ENCODE data around the gene DENND1A. TPM values are rescaled to one million over a fixed set of nuclear protein-coding genes. Genes with fewer than 3 reads are reported as not detected.

Gene DENND1A
- total RNA-seq, 1 donor: 56.8 TPM

- no peak for DNase-seq (ENCODE audit: low read depth in 2 of 3, low spot score in 2 of 3)
These were observed 558.7 kb downstream of the DENND1A start for GRCh38 chr9:123371228-123371584.

GRCh38 chr9:123370526-123371227 is 559.2 kb downstream of the DENND1A start:
- no peak for DNase-seq (ENCODE audit: low read depth in 2 of 3, low spot score in 2 of 3)

DNA sequence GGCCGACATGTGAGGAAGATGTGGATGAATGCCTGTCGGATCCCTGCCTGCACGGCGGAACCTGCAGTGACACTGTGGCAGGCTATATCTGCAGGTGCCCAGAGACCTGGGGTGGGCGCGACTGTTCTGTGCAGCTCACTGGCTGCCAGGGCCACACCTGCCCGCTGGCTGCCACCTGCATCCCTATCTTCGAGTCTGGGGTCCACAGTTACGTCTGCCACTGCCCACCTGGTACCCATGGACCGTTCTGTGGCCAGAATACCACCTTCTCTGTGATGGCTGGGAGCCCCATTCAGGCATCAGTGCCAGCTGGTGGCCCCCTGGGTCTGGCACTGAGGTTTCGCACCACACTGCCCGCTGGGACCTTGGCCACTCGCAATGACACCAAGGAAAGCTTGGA is 559.8 kb downstream of the DENND1A start:
- DNase-seq (ENCODE audit: low read depth in 2 of 3, low spot score in 2 of 3): no peak

DNA sequence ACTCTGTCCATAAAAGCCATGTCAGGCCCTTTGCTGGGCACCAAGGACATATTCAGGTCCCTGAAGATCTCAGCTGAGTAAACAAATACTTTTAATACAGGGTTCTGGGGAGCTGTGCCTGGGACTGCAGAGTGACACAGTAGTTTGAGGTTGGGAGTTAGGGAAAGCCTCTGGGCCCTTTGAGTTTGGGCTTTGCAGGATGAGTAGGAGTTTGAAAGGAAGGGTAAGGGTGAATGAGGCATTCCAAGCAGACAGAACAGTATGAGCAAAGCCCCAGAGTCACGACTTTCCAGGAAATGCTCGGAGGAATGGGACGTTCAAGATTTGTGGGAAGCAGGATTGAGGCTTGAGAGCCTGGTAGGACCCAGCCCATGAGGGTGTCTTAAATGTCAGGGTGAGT is 560.6 kb downstream of the DENND1A start:
- no peak for DNase-seq (ENCODE audit: low read depth in 2 of 3, low spot score in 2 of 3)

DNA sequence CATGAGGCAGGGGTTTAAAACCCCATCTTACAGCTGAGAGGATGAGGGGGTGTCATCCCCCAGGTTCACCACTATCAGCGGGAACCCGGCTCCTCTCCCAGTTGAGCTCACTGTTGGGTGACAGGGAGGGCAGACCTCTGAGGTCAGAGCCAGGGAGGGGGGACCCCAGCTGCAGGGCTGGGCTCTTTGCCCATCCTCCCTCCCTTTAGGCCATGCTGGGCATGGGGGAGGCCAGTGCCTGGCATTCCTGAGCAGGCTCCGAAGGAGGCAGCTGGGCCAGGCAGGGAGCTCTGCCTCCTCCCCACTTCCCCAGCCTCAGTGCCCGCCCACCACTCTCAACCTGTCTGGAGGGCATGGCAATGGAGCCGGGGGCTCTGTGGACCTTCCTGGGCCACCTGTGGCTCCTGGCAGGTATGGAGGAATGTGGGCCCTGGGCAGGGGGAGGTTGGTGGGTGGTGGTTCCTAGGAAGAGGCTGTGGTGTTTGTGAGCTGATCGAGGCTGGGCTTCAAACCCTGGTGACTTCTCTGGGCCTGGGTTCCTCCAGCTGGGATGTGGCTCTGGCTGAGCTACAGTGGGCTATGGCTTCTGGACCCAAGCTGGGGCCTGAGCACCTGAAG is 561.3 kb downstream of the DENND1A start:
- no peak for DNase-seq (ENCODE audit: low read depth in 2 of 3, low spot score in 2 of 3)

- DNase-seq (ENCODE audit: low read depth in 2 of 3, low spot score in 2 of 3): no peak
These were observed 561.9 kb downstream of the DENND1A start for GRCh38 chr9:123368023-123368422.

DNA sequence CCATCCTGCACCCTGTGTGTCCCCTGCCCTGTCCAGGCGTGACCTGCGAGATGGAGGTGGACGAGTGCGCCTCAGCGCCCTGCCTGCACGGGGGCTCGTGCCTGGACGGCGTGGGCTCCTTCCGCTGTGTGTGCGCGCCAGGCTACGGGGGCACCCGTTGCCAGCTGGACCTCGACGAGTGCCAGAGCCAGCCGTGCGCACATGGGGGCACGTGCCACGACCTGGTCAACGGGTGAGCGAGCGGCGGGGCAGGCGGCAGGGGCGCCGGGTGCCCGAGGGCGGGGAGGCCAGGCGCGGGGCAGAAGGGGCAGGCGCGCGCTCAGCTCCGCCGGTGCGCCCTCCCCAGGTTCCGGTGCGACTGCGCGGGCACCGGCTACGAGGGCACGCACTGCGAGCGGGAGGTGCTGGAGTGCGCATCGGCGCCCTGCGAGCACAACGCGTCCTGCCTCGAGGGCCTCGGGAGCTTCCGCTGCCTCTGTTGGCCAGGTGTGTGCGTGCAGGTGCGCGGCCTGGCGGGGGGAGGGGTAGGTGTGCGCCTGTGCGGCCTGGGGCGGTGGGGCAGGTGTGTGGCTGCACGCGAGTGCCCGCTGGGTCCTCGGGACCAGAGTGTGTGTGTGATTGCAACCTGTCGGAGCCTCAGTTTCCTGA is 563.9 kb downstream of the DENND1A start:
- no peak for DNase-seq (ENCODE audit: low read depth in 2 of 3, low spot score in 2 of 3)

GRCh38 chr9:123365287-123365880 is 564.5 kb downstream of the DENND1A start:
- DNase-seq (ENCODE audit: low read depth in 2 of 3, low spot score in 2 of 3): no peak

DNA sequence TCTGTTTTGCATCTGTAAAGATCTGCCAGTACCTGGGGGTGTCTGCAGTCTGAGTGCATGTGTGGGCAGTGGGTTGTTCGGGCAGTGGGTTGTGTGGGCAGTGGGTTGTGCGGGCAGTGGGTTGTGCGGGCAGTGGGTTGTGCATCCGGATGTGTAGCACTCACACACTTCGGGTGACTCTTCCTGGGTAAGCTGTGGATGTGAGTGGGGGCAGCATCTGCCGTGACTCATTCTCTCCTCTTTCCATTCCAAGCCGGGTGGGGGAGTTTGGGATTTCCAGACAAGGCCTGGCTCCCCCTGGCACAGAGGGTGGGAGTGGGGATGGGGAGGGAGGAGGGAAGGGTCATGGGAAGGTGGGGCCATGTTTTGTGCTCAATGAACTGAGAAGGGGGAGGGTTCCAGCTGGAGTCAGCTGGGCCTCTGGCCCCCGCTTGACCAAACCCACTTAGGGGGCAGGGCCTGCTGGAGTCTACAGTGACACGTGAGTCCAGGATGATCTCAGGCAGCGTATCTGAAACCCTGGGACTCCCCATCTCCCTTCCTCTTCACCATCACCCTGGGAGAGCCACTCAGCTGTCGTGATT is 565.6 kb downstream of the DENND1A start:
- DNase-seq (ENCODE audit: low read depth in 2 of 3, low spot score in 2 of 3): no peak

DNA sequence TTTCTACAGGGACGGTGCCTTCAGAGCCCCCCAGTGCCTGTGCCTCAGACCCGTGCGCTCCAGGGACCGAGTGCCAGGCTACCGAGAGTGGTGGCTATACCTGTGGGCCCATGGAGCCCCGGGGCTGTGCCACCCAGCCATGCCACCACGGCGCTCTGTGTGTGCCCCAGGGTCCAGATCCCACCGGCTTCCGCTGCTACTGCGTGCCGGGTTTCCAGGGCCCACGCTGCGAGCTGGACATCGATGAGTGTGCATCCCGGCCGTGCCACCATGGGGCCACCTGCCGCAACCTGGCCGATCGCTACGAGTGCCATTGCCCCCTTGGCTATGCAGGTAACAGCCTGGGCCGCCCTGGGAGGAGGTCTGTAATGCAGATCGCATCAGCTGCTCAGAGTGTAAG is 567.1 kb downstream of the DENND1A start:
- no peak for DNase-seq (ENCODE audit: low read depth in 2 of 3, low spot score in 2 of 3)

GRCh38 chr9:123361731-123362510 is 568.0 kb downstream of the DENND1A start:
- no peak for DNase-seq (ENCODE audit: low read depth in 2 of 3, low spot score in 2 of 3)

DNA sequence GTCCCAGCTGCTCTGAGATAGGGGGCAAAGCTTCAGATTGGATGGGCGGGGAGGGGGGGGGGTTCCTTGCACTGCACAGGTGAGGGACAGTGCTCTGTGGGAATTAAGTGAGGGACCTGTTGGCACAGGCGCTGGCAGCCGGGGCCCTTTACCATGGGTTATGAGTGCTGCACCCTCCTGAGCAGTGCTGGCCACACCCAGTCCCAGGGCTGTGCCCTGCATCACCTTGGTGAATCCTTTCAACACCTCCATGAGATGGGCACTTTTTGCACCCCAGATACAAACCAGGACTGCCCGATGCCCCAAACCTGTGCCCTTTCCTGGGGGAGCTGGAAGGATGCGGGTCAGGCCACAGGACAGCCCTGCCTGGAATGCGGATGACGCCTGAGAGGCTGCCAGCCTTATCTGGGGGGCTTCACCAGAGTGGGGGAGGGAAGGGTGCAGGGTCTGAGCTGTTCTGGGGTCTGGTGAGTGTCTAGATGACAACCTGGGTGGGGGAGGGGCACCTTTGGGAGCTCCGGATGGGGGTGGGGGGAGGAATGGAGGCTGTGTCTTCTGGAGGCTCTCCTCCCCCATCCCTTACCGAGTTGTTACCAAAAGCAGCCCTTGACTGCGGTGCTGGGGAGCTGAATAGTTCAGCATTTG is 568.7 kb downstream of the DENND1A start:
- no peak for DNase-seq (ENCODE audit: low read depth in 2 of 3, low spot score in 2 of 3)

GRCh38 chr9:123360161-123361085 is 569.5 kb downstream of the DENND1A start:
- DNase-seq (ENCODE audit: low read depth in 2 of 3, low spot score in 2 of 3): peak in 2 of 3 donors; percentile 83 to 92

- no peak for DNase-seq (ENCODE audit: low read depth in 2 of 3, low spot score in 2 of 3)
These were observed 570.4 kb downstream of the DENND1A start for GRCh38 chr9:123359546-123359945.

GRCh38 chr9:123359106-123359505 is 570.8 kb downstream of the DENND1A start:
- DNase-seq (ENCODE audit: low read depth in 2 of 3, low spot score in 2 of 3): no peak

DNA sequence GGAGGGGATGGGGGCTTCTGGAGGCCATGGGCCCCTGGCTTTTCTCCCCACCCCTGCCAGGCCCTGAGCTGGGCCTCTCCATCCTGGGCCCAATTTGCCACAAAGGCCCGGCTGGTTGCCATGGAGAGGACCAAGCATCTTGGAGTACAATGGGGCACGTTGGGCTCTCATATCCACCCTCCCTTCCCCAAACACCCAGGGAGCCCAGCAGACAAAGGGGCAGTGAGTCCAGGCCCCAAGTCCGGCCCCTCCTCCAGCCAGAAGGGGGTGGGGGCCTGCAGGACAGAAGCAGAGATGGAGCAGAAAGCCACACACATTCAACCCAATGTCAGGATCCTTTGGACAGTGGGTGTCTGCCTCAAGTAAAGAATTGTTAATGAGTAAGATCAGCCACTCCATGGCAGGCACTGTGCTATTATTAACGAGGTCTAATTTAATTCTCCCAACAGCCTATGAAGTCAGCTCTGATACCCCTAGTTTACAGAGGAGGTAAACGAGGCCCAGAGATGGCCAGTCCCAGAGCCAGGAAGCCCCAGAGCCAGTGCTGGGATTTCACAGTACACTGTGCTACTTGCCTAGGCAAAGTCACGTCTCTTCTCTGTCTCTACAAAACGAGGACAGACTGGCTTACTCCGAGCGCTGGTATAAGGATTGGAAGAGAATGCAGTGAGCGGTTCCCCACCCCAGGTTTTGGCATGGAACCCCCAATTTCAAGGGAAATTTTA is 571.6 kb downstream of the DENND1A start:
- DNase-seq (ENCODE audit: low read depth in 2 of 3, low spot score in 2 of 3): no peak

DNA sequence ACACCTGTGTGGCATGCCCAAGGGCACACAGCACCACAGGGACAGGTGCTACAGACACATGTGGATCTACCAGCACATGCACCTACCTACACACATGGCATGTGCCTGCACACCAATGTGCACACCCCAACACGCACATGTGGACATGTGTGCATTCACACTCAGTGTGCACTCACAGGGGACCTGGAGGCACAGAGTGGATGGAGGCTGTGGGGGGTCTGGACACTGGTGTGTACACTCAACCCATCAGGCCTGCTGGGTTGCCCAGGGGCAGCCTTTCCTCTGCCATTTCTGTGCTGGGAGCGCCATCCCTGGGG is 572.2 kb downstream of the DENND1A start:
- DNase-seq (ENCODE audit: low read depth in 2 of 3, low spot score in 2 of 3): no peak
